CD4-positive, alpha-beta T cell treated with Interferon alpha-2 for 1 hour (primary cell): ENCODE measurements around the gene MMP19.
A peak's percentile ranks its signal among the peaks of the same experiment; 100 is the strongest.
"Not testable (repeated sequence)": the region's sequence is repeated elsewhere in the genome, so short reads cannot be mapped to it uniquely, and the experiment has no call there.

Source experiments
- DNase-seq, 2 donors: peaks; one replicate each; pipeline ENCODE4 v3.0.0-alpha.2; 2020 to 2022

MMP19 gene, protein sequence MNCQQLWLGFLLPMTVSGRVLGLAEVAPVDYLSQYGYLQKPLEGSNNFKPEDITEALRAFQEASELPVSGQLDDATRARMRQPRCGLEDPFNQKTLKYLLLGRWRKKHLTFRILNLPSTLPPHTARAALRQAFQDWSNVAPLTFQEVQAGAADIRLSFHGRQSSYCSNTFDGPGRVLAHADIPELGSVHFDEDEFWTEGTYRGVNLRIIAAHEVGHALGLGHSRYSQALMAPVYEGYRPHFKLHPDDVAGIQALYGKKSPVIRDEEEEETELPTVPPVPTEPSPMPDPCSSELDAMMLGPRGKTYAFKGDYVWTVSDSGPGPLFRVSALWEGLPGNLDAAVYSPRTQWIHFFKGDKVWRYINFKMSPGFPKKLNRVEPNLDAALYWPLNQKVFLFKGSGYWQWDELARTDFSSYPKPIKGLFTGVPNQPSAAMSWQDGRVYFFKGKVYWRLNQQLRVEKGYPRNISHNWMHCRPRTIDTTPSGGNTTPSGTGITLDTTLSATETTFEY

DNA sequence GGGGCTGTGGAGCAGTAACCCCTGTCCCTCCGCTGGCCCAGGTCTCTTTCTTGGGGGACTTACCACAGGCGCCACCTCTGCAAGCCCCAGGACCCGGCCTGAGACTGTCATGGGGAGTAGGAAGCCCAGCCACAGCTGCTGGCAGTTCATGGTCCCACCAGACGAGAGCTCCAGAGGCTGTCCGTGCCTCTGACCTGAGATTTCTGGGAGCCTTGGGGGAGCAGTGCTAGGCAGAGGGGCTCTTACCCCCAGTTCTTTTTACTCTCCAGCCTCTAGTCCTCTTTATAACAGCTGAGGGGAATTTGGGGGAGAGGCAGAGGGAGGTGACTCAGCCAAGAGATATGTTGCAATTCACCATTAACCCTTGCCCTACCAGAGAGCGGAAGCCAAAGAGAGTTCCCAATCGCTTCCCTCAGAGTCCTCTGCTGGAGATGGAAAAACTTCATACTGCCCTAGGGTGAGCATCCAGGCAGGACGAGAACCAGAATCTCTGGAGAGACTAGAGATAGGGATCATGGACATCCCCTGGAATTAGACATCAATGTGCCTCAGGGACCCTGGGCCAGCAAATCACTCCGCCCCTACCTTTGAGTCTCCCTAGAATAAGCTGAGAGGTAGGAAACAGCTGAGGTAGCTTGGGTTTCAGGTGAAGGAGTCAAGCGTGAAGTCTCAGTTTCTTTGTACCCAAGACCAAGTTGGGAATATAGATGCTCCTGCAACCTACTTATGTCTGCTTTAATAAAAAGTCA, at the start of gene MMP19:
MMP19 (minus strand) TSS at position 256 of the 749 bp plus-strand sequence; CDS start at position 150, 106 bp downstream.
- no peak for DNase-seq

DNA sequence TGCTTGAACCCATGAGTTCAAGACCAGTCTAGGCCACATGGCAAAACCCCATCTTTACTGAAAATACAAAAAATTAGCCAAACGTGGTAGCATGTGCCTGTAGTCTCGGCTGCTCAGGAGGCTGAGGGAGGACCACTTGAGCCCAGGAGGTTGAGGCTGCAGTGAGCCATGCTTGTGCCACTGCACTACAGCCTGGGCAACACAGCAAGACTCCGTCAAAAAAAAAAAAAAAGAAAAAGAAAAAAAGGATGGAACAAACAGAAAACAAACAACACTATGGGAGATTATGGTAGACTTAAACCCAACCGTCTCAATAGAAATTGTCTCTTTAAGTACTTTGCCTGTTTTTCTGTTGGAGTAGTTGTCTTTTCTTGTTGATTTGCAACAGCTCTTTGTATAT, 48.6 kb upstream of the MMP19 start:
- no peak for DNase-seq

DNA sequence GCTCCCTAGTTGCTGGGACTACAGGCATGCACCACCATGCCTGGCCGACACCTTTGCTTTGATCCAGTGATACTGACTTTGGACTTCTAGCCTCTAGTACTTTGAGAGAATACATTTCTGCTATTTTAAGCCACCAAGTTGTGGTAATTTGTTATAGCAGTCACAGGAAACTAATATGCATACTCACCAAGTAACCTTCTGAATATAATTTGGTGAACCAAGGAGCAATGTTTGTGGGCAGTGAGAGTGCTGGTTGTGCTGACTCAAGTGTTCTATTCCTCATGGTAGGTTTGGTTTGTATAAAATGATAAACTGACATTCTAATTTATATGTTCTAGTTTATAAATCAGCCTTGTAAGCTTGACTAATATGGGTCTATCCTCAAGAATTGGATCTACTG, 42.4 kb upstream of the MMP19 start:
- no peak for DNase-seq

- no peak for DNase-seq
Observed at GRCh38 chr12:55877824-55878223, 35.1 kb upstream of the MMP19 start.

DNA sequence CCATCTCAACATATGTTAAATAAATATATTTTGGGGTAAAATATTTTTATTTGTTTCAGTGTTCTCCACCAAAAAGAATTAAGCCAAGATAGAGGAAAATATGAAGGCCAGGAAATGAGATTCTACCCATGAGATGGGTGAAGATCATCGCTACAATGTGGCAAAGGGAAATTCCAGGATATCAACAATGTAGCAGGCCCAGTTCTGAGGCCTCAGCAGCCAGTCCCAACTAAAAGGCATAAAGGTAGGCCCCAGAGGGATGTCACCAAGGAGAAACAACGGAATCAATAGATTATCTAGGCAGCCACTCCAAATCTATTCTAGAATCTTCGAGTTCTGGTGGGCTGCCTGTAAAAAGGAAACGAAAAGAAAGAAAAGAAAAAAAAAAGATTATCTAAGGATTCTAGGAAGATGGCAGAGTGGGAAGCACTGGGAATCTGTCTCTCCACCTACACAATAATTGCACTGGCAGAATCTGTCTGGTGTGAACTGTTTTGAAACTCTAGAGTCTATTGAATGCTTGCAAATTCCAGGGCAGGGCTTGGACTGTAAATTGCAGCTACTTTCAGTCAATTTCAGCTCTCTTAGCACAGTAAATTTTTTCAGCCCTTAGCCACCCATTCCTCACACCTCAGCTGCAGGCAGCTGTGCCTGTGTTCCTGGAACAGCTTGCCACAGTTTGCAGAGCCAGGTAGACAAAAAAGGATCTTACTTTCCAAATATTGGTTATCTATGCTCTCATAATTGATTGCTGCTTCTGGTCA, 33.1 kb upstream of the MMP19 start:
- DNase-seq: no peak

- DNase-seq: no peak
Observed at GRCh38 chr12:55874443-55874842, 31.7 kb upstream of the MMP19 start.

DNA sequence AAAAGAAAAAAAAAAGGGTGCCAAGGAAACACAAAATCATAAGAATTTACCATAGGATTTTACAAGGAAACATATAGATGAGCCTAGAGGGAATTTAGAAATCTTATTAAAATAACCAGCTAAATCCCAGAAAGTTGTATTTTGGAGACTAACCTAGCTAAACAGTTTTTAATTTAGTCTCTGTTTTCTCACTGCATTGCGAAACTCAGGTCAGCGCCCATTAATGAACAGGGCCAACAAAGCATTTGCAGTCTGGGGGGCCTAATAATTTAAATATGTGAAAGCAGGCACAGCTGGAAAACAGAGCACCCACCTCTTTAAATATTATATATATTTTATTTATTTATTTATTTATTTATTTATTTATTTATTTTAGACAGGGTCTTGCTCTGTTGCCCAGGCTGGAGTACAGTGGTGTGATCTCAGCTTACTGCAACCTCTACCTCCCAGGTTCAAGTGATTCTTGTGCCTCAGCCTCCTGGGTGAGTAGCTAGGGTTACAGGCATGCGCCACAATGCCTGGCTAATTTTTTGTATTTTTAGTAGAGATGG, 23.8 kb upstream of the MMP19 start:
- DNase-seq: not testable (repeated sequence)

GRCh38 chr12:55865327-55865726, 22.6 kb upstream of the MMP19 start:
- DNase-seq: no peak

DNA sequence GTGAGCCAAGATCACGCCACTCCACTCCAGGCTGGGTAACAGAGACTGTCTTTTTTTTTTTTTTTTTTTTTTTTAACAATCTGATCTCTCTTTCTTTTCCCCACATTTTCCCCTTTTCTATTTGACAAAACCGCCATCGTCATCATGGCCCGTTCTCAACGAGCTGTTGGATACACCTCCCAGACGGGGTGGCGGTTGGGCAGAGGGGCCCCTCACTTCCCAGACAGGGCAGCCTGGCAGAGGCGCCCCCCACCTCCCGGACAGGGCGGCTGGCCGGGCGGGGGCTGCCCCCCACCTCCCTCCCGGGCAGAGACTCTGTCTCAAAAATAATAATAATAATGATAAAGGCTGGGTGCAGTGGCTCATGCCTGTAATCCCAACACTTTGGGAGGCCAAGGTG, 20.2 kb upstream of the MMP19 start:
- not testable (repeated sequence) for DNase-seq

GRCh38 chr12:55862286-55862685, 19.6 kb upstream of the MMP19 start:
- DNase-seq: no peak

GRCh38 chr12:55861871-55862270, 19.1 kb upstream of the MMP19 start:
- DNase-seq: no peak

DNA sequence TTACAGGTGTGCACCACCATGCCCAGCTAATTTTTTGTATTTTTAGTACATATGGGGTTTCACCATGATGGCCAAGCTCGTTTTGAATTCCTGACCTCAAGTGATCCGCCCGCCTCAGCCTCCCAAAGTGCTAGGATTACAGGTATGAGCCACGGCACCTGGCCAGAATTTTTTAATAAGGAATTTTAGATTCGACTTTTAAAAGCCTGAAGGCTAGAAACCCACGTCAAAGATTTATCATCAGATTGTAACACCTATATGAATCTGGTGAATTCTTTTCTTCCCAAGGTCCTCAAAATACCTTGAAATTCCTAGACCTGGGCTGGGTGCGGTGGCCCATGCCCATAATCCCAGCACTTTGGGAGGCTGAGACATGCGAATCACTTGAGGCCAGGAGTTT, 18.7 kb upstream of the MMP19 start:
- no peak for DNase-seq

DNA sequence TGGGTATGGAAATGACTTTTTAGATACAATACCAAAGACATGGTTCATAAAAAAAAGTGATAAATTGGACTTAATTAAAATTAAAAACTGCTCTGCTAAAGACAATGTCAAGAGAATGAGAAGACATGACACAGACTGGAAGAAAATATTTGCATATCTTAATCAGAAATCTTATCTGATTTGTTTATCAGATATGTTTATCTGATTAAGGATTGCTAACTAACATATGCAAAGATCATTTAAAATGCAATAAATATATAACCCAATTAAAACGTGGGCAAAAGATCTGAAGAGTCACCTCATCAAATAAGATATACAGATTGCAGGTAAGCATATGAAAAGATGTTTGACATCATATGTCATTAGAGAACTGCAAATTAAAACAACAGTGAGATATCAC, 10.0 kb upstream of the MMP19 start:
- DNase-seq: no peak

DNA sequence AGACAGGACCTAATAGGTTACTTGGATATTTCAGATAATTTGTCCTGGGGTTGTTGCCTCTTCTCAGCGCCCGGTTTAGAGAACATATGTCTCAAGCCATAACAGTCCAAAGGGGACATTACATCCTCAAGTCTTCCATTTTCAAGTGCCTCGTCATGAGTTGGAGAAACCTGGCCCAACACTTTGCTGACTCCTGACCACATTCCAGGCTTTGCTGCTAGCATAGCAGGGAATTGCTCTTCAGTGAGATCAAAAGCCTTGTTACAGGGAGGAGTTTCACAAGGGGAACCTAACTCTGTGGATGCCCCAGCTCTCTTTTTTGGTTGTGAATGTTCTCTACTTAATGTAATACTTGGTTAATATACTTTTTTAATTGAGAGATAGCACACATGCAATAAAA, 8.2 kb upstream of the MMP19 start:
- no peak for DNase-seq

GRCh38 chr12:55850401-55850800, 7.7 kb upstream of the MMP19 start:
- DNase-seq: no peak

GRCh38 chr12:55849616-55850343, 7.0 kb upstream of the MMP19 start:
- DNase-seq: no peak

DNA sequence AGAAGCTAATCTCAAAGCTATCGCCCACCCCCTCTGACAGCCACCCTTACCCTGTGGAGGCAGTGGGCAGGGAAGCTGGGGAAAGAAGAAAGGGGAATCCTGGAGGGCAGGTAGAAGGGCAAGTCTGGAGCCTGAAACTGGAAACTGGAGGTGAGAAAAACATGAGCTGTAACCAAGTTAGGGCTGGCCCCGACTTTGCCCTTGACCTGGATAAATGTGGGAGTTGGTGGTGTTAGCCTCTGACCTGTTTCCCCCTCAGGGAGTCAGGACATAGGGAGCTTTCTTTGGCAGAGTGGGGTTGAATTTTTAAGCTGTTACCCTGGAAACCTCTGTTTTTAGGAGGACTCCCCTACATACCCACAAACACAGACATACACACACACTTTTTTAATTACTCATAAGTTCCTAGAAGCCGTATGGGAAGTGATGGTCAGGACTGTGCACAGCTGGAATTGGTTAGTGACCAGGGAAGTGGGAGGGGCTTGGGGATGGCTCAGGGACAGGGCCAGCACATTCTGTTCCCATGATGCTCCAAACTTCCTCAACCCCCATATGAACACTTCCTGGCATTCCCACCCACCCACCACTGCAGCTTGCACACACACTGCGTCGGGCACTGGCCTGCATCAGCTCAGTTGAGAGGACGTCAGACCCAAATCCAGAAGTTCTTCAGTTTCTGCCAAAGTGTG, 5.0 kb upstream of the MMP19 start:
- DNase-seq: peak; percentile 29 to 78

DNA sequence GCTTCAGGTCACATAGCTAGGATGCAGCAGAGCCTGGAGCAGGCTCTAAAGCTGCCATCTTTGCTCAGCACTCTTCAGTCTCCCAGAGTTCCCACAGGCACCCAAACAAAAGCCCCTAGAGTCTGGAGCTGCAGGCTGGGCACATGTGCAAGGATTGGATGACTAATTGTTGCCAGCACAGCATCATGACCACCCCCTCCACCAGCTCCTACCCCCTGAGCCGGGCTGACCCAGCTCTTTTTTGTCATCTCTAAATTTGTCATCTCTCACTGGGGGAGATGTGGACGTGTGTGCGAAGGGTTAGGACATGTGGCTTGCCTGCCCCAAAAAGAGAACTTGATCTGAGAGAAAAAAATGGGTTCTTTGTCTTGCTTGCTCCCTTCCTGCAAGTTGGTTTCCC, 4.3 kb upstream of the MMP19 start:
- DNase-seq: peak in 1 of 2 donors; percentile 46

DNA sequence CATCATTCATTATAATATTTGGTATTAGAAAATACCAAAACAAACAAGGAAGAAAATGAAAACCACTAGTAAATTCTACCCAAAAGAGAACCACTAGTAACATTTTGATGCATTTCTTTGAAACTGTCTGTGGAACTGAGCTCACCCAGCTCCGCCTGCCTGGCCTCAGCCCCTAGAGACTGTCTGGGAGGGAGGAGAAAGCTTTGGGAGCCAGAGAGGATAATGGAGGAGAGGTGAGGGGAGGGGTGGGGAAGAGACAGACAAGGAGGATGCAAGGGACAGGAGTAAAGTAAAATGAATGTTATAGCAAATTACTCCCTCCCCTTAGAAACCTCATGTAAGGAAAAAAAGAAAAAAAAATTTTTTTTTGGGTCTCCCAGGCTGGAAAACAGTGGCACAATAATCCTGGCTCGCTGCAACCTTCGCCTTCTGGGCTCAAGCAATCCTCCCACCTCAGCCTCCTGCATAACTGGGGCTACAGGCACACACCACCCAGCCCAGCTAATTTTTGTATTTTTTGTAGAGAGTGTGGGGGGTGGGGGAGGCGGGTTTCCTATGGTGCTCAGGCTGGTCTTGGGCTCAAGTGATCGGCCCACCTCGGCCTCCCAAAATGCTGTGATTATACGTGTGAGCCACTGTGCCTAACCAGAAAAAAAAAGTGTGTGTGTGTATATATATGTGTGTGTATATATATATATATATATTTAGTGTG, 3.2 kb upstream of the MMP19 start:
- no peak for DNase-seq

DNA sequence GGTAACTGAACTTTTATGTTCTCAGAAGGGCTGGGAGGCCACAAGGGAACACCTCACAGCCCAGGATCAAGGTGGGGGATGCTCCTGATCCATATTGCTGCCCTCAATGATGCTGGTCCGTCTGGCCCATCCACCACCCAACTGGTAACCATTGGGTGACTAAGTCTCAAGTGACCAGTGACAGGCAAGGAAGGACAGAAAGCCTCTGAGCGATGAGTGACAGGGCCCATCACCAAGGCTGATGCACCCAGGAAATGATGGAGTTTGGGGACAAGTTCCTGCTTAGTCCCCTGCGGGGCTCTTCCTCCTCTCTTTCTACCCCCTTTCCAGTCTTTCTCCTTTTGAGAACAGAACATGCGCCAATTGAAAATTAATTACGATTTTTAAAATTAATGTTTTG, 2.6 kb upstream of the MMP19 start:
- DNase-seq: no peak

DNA sequence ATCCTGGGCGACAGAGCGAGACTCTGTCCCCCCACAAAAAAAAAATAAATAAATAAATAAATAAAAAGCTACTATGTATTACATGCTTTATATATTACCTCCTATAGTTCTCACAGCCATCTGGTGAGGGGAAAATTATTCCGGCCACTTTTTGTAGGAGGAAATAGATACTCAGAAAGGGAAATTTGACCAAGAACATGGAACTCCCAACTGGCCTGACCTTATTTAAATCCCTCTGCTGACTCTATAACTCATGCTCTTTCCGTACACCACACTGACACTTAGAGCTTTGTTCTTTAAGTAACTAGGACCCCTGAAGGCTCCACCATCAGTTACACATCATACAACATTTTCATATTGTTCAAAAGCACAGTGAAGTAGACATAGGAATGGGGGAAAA, 2.2 kb upstream of the MMP19 start:
- no peak for DNase-seq
